ENCODE data around the gene SRRM5. TPM values are rescaled to one million over a fixed set of nuclear protein-coding genes. Genes with fewer than 3 reads are reported as not detected.

Gene SRRM5
- total and polyA plus RNA-seq, 2 of the 13 experiments (the other 11 are each of a cell fraction or from before 2014, with no cell fraction given): 0.11 to 0.16 TPM

GRCh38 chr19:43664018-43664417 lies 52.1 kb downstream of the SRRM5 start:
- Histone ChIP-seq H3K4me3 (replicated peaks in 1 of 3; ENCODE audit: insufficient read depth in 1 of 3, low read depth in 2 of 3, low read length in 3 of 3) (no peak overlapping the region), H3K27ac (ENCODE audit: extremely low read length, insufficient read depth, low read length) (no peak overlapping the region), H3K9me3 (ENCODE audit: low read length) (no peaks in the 10 kb centered on the region), H4K20me1 (ENCODE audit: insufficient read depth, low read length) (no peaks in the 10 kb centered on the region), H3K4me2 (ENCODE audit: low read depth, low read length) (no peak overlapping the region), H3K27me3 (ENCODE audit: control insufficient read depth in 1 of 2, insufficient read depth in 2 of 2, low read length in 2 of 2) (no peaks in the 10 kb centered on the region; a peak in 1 of 5 replicates), H3K9ac (ENCODE audit: insufficient read depth, low read depth, low read length) (no peak overlapping the region), H3K79me2 (ENCODE audit: insufficient read depth, low read length) (no peaks in the 10 kb centered on the region), H2AFZ (ENCODE audit: low read length) (no peak overlapping the region), H3K4me1 (ENCODE audit: insufficient read depth, low read length) (peaks cover 10% of the 10 kb centered on the region), H3K36me3 (replicated peaks in 1 of 2; ENCODE audit: control insufficient read depth in 1 of 2, insufficient read depth in 2 of 2, low read length in 2 of 2) (no peaks in the 10 kb centered on the region)
- ATAC-seq: no peak
- TF ChIP-seq SOX6 (IDR thresholded peaks at IDR 0.05) (no peak), SOX6 (CRISPR knock-in tag; IDR thresholded peaks at IDR 0.05) (no peak), ZNF841 (CRISPR knock-in tag; IDR thresholded peaks at IDR 0.05; ENCODE audit: borderline replicate concordance) (no peak), PHB2 (IDR thresholded peaks at IDR 0.05; ENCODE audit: partially characterized antibody) (no peak), PATZ1 (CRISPR knock-in tag; IDR thresholded peaks at IDR 0.05) (no peak), ZNF451 (CRISPR knock-in tag; IDR thresholded peaks at IDR 0.05) (no peak), SETDB1 (CRISPR knock-in tag; IDR thresholded peaks at IDR 0.05; ENCODE audit: borderline replicate concordance) (no peak), ZFP36L2 (CRISPR knock-in tag; IDR thresholded peaks at IDR 0.05) (no peak)
- no peak for DNase-seq (ENCODE audit: low spot score)
- POLR2A ChIA-PET: no interaction called here
- CTCF ChIA-PET (ENCODE audit: low intra/inter-chr PET ratio, low total read pairs): no interaction called here
- no TSS peak for BruUV-seq (replicated peaks)
- intact Hi-C loops (cut with micrococcal nuclease; ENCODE audit: unreplicated experiment) (loop anchor here (10.0 kb wide), 1 partner anchor 101 kb away; no protein-coding TSS in a partner anchor), in situ Hi-C loops (cut with HindIII; ENCODE audit: extremely low pct_ligation_motif_present, low pct_unique_long_range_greater_than_20kb) (no loop called here)
- WGBS (ENCODE audit: low lambda C conversion rate): 79% methylated on average over 7 of the region's 7 CpGs
- no peak for FAIRE-seq

Small RNAs within 50 kb of the gene (small RNA-seq; reads per million reads assigned to genes)
- 0 reads per million in 3 experiments for gene RN7SL368P (ENCODE audit: insufficient read depth in 2 of 3, insufficient read length in 3 of 3, low read depth in 2 of 3, low replicate concordance in 1 of 3)

Other genes starting within 250 kb of the SRRM5 start
- not detected in 2 replicates for gene TEX101, start 197.2 kb upstream of the SRRM5 start, total RNA-seq (2016; rRNA removed; fragmentation: Illumina TruSeq; extraction: Trizol)
- not detected in 2 replicates for gene TEX101, start 197.2 kb upstream of the SRRM5 start, polyA plus RNA-seq (2011; rRNA removed)
- gene LYPD3, start 146.5 kb upstream of the SRRM5 start, total RNA-seq (2016; rRNA removed; fragmentation: Illumina TruSeq; extraction: Trizol): 0.15 and 0.51 TPM in 2 replicates
- 1.5 and 2.6 TPM in 2 replicates for gene LYPD3, start 146.5 kb upstream of the SRRM5 start, polyA plus RNA-seq (2011; rRNA removed)
- 9.0 and 14.5 TPM in 2 replicates for gene PHLDB3, start 107.3 kb upstream of the SRRM5 start, total RNA-seq (2016; rRNA removed; fragmentation: Illumina TruSeq; extraction: Trizol)
- 11.3 and 14.2 TPM in 2 replicates for gene PHLDB3, start 107.3 kb upstream of the SRRM5 start, polyA plus RNA-seq (2011; rRNA removed)
- gene ETHE1, start 84.9 kb upstream of the SRRM5 start, total RNA-seq (2016; rRNA removed; fragmentation: Illumina TruSeq; extraction: Trizol): 25.9 and 32.5 TPM in 2 replicates
- gene ETHE1, start 84.9 kb upstream of the SRRM5 start, polyA plus RNA-seq (2011; rRNA removed): 58.4 and 67.9 TPM in 2 replicates
- gene ZNF575, start 78.9 kb upstream of the SRRM5 start, total RNA-seq (2016; rRNA removed; fragmentation: Illumina TruSeq; extraction: Trizol): 0.27 TPM in 1 of 2 replicates, not detected in the other
- 0.17 TPM in 2 replicates for gene ZNF575, start 78.9 kb upstream of the SRRM5 start, polyA plus RNA-seq (2011; rRNA removed)
- 21.8 and 26.3 TPM in 2 replicates for gene XRCC1, start 36.6 kb upstream of the SRRM5 start, total RNA-seq (2016; rRNA removed; fragmentation: Illumina TruSeq; extraction: Trizol)
- gene XRCC1, start 36.6 kb upstream of the SRRM5 start, polyA plus RNA-seq (2011; rRNA removed): 24.7 and 28.7 TPM in 2 replicates
- gene PINLYP, start 36.3 kb upstream of the SRRM5 start, total RNA-seq (2016; rRNA removed; fragmentation: Illumina TruSeq; extraction: Trizol): 0.24 TPM in 1 of 2 replicates, not detected in the other
- 0.20 and 0.21 TPM in 2 replicates for gene PINLYP, start 36.3 kb upstream of the SRRM5 start, polyA plus RNA-seq (2011; rRNA removed)
- 12.4 and 16.5 TPM in 2 replicates for gene IRGQ, start 16.0 kb upstream of the SRRM5 start, total RNA-seq (2016; rRNA removed; fragmentation: Illumina TruSeq; extraction: Trizol)
- 11.4 and 11.6 TPM in 2 replicates for gene IRGQ, start 16.0 kb upstream of the SRRM5 start, polyA plus RNA-seq (2011; rRNA removed)
- 9.6 and 10.9 TPM in 2 replicates for gene ZNF576, start 15.5 kb upstream of the SRRM5 start, total RNA-seq (2016; rRNA removed; fragmentation: Illumina TruSeq; extraction: Trizol)
- 7.2 and 10.2 TPM in 2 replicates for gene ZNF576, start 15.5 kb upstream of the SRRM5 start, polyA plus RNA-seq (2011; rRNA removed)
- gene ZNF428, start 7.5 kb downstream of the SRRM5 start, total RNA-seq (2016; rRNA removed; fragmentation: Illumina TruSeq; extraction: Trizol): 24.0 and 26.9 TPM in 2 replicates
- 10.4 and 11.5 TPM in 2 replicates for gene ZNF428, start 7.5 kb downstream of the SRRM5 start, polyA plus RNA-seq (2011; rRNA removed)
- 6.4 and 16.0 TPM in 2 replicates for gene CADM4, start 27.8 kb downstream of the SRRM5 start, total RNA-seq (2016; rRNA removed; fragmentation: Illumina TruSeq; extraction: Trizol)
- gene CADM4, start 27.8 kb downstream of the SRRM5 start, polyA plus RNA-seq (2011; rRNA removed): 8.5 and 15.4 TPM in 2 replicates
- 2.2 and 2.5 TPM in 2 replicates for gene PLAUR, start 58.1 kb downstream of the SRRM5 start, total RNA-seq (2016; rRNA removed; fragmentation: Illumina TruSeq; extraction: Trizol)
- gene PLAUR, start 58.1 kb downstream of the SRRM5 start, polyA plus RNA-seq (2011; rRNA removed): 2.9 and 3.9 TPM in 2 replicates
- gene IRGC, start 104.0 kb downstream of the SRRM5 start, total RNA-seq (2016; rRNA removed; fragmentation: Illumina TruSeq; extraction: Trizol): not detected in 2 replicates
- gene IRGC, start 104.0 kb downstream of the SRRM5 start, polyA plus RNA-seq (2011; rRNA removed): not detected in 2 replicates
- gene SMG9, start 142.9 kb downstream of the SRRM5 start, total RNA-seq (2016; rRNA removed; fragmentation: Illumina TruSeq; extraction: Trizol): 9.6 and 18.7 TPM in 2 replicates
- 16.1 and 16.7 TPM in 2 replicates for gene SMG9, start 142.9 kb downstream of the SRRM5 start, polyA plus RNA-seq (2011; rRNA removed)
- 0.13 TPM in 1 of 2 replicates, not detected in the other for gene KCNN4, start 168.9 kb downstream of the SRRM5 start, total RNA-seq (2016; rRNA removed; fragmentation: Illumina TruSeq; extraction: Trizol)
- gene KCNN4, start 168.9 kb downstream of the SRRM5 start, polyA plus RNA-seq (2011; rRNA removed): 0.25 and 0.60 TPM in 2 replicates
- gene LYPD5, start 190.4 kb downstream of the SRRM5 start, total RNA-seq (2016; rRNA removed; fragmentation: Illumina TruSeq; extraction: Trizol): not detected in 2 replicates
- not detected in 2 replicates for gene LYPD5, start 190.4 kb downstream of the SRRM5 start, polyA plus RNA-seq (2011; rRNA removed)
- 11.1 and 13.2 TPM in 2 replicates for gene ZNF283, start 215.2 kb downstream of the SRRM5 start, total RNA-seq (2016; rRNA removed; fragmentation: Illumina TruSeq; extraction: Trizol)
- gene ZNF283, start 215.2 kb downstream of the SRRM5 start, polyA plus RNA-seq (2011; rRNA removed): 1.7 and 2.0 TPM in 2 replicates

Measured in HepG2 (cell line).